HG03575 (cell line): ENCODE measurements around the gene KCND1.
A peak's percentile ranks its signal among the peaks of the same experiment; 100 is the strongest.

Source experiments
- ATAC-seq: cut with Tn5 transposase; IDR thresholded peaks from one replicate; pipeline ENCODE4 v1.9.1; 2021; ENCODE audit not compliant: unreplicated experiment, insufficient number of reproducible peaks, low FRiP score; ENCODE audit errors: extremely low read depth

The KCND1 gene

DNA sequence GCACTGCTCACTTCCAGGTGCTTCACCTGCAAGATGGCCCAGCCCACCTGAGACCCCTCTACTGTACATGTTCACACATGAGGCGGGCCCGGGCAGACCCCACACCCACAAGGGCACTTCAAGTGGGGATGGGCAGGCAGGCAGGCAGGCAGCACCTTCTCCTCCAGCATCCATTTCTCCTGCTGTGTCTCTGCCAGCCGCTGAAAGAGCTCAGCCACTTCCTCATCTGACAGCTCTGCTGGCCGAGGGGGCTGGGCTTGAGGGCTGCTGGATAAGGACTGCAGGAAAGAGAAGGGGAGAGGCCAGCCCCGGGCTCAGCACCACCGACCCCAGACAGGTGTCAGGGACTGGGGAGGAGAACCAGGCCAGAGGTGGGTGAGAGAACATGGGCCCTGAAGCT lies 4.4 kb upstream of the KCND1 start:
- no peak for ATAC-seq

DNA sequence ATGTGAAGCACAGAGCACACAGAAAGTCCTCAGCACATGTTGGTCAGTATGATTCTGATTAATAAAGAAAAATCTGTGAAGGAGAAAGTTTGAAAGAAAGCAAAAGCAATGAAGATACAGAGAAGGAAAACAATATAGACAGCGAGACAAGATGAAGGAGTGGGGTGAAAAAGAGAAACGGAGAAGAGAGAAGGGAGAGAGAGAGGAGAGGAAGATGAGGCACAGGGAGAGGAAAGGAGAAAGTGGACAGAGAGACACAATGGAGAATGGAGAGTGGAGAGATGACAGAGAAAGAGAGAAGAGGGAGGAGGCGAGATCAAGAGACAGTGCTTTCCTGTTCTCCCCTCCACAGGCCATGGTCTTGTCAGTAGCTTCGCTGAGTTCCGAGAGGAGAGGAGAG lies 3.9 kb upstream of the KCND1 start:
- no peak for ATAC-seq

DNA sequence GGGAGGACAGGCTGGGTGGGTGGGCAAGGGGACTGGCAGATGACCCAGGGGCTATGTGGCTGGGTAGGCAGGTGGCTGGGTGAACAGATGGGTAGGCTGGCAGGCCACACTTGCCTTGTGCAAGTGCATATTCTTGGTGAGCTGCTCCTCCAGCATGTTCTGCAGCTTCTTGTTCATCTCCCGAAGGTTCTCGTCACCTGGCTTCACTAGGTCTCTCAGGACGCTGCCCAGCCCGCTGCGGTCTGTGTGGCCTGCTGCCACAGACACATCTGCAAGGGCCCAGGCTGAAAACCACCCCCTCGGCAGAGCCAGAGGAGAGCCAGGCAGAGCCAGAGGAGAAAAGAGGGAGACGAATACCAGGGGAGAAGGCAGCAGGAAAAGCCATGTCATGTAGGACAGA lies 3.4 kb upstream of the KCND1 start:
- ATAC-seq, result no peak

DNA sequence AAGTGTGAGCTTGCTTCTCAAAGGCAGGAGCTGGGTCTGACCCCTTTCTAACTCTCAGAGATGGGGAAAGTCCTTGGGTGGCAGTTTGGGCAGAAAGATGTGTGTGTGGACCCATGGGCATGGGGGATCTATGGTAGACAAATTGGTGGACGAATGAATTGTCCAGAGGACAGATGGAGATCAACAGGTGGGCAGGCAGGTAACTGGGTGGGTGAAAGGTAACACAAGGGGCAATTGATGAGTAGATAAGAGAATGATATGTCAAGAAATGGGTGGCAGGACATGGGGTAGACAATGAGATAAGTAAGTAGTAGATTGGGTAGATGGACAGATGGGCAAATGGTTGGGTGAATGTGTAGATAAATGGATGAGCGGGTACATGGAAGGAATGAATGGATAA lies 2.9 kb upstream of the KCND1 start:
- ATAC-seq, result no peak

DNA sequence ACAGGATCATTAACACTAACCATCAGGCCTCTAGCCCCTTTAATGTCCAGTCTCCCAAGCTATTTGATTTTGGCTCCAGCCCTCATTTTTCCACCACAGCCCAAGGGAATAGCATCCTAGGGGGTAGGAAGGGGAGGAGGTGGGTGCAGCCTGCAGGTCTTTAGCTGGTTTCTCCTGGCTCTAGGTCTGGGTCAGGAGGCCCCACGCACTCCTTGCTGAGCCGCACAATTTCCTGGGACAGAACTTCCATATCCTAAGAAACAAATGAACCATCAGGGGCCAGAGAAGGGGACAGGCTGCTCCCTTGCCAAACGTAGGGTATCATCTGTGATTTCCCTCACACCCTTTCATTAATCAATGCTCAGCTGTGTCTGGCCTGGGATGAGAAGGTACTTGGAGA lies 2.4 kb upstream of the KCND1 start:
- ATAC-seq, result no peak

DNA sequence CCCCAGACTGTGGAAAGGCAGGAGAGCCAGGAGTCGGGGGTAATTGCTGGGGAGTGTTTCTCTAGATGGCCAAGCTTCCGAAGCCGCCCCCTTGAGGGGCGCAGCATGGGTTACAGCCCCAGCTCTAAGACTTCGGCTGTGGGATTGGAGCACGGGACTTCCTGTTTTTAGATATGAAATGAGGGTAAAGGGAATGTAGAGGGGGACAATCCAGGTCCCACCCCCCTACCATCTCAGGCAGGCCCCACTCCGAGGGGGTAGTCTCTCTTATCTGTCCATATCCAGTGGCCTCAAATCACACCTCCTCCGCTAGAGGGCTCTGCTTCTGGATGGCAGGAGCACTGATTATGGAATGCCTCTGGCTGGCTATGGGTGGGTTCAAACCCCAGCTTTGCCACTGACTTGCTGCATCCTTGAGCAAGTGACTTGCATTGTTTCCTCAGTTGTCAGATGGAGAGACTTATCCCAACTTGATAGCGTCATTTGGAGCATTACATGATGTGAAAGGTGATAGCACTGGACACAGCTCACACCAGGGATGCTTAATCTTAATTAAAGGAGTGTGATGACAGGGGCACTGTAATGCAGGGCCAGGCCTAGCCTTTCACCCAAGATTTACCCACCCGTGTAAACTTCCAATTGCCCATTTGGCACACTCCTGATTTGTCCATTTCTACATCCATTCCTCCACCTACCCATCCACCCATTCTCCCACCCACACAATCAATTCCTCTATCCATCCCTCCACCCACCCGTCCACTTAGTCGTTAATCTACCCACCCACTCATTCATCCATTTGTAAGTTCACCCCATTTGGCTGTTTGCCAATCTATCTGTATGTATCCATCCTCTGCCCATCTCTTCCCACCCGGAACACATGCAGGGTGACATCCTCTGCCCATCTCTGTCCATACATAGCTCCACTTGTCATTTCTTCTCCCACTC lies 848 bp upstream of the KCND1 start:
- ATAC-seq, result no peak

DNA sequence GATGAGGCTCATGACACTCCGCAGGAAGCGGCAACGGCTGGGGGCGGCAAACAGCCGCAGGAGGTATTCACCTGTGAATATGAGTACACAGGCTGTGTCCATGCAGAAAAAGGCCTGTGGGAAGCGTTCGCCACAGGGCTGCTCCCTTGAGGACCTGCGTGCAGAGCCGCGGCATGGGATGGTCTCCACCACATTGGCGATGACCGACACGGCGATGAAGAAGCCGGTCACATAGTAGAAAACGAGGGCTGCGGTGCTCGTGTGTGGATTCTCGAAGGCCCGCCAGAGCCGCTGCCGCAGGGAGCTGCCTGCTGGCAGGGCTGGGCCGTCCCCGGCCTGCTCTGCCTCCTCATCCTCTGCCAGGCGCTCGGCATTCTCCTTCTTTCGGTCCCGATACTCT lies 2.2 kb downstream of the KCND1 start:
- no peak for ATAC-seq

DNA sequence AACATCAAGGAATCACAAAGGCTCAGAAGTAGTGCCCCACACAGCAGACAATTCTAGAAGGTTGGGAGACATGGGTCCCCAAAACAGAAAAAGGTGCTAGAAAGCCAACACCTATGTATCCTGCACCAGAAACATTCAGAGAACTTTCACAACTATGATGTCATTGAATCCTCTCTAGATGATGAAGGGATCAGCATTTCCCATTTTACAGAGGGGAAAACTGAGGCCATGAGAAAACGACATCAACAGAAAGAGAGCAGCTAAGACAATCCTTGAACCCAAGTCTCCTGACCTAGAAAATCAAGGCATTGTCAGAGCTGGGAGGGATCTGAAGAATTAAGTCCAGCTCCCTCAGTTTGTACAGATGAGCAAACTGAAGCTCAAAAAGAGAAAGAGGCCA lies 3.3 kb downstream of the KCND1 start:
- no peak for ATAC-seq

DNA sequence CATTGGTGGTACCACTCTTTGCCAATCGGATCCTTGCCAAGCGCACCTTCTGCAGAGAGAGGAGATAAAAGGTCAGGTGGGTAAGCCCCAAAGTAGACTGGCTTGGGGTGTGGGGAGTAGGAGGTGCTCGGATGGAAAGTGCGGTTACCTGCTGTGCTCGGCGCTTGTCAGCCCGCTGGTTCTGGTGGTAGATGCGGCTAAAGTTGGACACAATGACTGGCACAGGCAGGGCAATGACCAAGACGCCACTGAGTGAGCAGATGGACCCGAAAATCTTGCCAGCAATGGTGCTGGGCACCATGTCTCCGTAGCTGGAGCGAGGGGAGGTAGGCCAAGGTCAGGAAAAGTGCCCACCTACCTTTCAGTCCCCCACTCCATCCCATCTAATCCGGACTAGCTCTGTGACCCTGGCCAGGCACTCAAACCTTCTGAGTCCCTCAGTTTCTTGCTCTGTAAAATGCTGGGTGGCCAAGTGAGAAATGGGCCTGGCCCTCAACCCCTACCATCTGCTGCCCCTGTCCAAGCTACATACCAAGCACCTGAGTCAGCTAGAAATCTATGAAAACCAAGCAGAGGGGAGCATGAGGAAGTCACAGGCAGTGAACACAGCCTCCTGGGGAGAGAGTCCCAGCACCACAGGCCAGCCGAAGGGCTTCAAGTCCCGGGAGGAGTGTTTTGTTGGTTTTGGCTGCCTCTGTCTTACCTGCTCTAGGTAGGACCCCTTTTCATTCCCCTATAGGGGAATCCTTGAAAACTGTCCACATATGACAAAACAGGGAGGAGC lies 4.7 kb downstream of the KCND1 start:
- no peak for ATAC-seq

DNA sequence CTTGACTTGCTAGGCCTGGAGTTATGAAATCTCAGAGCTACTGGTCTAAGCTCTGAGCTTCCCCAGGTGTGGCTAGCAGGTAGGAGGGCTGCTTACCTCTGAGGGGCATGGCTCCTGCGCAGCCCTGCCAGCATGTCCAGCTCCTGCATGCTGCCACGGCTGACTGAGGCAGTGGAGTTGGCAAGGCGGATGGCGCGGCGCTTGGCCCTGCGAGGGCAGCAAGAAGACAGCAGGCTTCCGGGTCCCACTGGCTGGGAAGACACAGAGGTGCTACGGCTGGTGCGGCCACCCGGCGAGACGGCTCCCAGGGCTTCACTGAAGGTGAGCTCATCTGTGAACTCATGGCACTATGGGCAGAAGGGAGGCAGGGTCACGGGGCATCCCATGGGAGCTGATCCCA lies 5.7 kb downstream of the KCND1 start:
- no peak for ATAC-seq

DNA sequence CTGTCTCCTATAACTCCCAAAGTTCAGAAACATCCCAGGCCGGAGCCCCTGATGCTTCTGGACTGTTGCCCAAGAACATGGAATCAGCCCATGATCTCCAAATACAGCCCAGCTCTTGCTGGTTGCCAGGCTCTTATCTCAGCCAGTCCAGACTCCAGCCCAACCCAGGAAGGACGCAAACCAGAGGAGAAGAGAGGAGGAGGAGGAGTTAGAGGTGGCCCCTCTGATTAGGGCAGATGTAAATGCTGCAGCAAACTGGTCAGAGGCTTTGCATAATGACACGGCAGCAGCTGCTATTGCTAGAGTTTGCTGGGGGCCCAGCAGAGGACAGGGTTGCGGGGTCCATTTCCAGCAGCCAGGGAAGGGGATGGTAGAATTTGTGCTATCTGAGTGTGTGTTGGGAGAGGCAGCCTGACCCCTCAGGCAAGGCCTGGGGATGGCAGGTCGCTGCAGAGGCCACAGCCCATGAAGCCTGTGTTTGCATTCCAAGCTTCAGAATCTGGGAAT lies 10.0 kb downstream of the KCND1 start:
- ATAC-seq, result no peak

DNA sequence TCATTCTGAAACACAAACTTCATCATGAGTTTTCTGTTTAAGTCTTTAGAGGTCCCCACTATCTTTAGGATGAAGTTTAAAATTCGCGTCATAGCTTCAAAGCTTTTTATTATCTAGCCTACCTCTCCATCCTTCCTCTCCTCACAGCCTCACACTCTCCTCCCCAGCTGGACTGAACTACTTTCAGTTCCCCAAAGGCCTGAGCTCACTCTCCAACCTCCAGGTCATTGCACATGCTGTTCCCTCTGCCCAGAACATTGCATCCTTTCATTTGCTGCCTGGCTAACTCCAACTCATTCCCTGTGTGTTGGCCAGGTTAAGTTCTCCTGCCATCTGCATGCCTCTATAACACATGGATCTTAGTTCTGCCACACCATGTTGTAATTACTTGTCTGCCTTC lies 11.4 kb downstream of the KCND1 start:
- no peak for ATAC-seq

DNA sequence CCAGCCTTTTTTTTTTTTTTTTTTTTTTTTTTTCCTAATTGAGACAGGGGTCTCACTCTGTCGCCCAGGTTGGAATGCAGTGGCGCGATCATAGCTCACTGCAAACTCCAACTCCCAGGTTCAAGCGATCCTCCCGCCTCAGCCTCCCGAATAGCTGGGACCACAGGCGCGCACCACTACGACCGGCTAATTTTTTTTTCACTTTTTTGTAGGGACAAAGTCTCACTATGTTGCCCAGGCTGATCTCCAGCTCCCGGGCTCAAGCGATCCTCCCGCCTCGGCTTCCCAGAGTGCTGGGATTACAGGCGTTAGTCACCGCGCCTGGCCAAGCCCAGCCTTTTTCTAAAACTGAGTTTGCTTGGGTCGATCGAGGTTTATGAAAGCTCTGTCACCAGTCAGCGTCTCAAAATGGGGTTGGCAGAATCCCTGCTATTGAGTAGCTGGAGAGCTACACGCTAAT lies 13.0 kb downstream of the KCND1 start:
- no peak for ATAC-seq

DNA sequence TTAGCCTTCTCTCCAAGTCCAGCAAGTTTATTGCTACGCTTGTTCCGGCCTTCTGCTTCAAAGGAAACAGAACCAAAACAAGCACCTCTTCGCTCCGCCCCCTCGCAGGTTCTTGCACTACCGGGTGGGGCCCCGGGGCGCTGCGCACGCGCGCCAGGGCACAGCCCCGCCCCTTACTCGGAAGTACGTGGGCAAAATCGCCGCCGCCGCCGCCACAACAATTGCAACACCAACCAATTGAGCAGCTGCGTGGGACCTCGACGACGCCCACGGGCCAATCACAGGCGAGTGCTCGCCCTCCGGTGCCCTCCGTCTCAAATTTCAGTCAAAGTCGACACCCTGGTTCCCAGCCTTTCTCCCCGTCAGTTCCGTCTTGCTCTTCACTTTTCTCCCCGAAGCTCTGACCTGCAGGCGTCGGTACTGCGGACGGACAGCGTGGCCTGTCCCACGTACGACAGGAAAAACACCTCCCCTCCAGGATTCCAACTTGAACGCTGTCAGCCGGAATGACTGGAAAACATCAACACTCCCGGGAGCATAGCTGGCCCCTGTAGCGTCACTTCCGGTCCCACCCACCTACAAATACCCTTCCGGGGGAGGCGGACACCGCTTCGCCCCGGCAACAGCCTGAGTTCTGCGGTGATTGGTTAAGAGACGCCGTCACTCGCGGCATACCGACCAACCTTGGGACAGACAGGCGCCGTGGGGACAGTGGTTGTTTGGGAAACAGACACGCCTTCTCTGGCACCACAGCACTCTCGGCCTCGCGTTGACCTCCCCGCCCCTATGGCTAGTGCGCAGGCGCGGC lies 13.6 kb downstream of the KCND1 start:
- peak; percentile 44 for ATAC-seq

DNA sequence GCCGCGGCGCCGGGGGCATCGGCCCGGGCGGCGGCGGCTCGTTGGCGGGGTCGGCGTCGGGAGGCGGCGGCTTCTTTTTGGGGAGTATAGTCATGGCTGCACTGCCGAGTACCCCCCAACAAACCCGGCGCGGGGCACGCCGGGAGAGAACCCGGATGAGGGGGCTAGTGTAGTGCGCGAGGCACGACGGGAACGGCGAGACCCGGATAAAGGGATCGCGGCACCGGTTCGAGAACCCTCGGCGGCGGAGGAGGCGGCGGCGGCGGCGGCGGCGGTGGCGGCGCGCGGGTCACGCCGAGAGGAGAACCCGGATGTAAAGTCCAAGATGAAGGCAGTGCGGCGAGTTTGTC lies 14.2 kb downstream of the KCND1 start, which contains the start of gene OTUD5:
TSS of gene OTUD5 (minus strand) at position 131 of the 350 bp plus-strand sequence. CDS start at position 94, 37 bp downstream.
- no peak for ATAC-seq

DNA sequence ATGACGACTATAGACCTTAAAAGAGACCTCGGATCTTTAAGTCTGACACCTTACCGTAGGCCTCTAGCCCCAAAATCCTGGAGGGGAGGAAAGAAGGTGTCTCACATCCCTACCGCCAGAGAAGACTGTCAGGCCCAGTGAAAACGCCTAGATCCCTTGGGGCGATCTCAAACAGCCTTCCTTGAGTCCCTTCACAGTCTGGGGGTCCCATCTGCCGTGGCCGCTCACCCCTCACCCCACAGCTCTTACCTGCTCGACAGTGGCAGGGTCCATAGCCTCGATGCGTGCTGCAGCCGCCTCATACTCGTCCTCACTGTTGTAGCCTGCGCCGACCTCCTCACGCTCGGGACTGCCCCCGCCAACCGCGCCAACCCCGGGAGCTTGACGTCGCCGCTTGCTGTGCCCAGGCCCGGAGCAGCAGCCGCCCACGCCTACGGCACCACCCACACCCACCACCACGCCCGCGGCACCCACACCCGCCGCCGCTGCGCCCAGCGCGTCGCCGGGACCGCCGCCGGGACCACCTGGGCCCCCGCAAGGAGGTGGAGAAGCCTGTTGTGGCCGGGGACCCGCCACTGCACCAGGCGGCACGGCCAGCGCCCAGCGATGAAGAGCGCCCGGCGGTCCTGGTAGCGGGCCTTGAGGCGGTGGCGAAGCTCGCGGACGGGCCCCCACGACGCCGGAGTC lies 14.8 kb downstream of the KCND1 start:
- no peak for ATAC-seq

DNA sequence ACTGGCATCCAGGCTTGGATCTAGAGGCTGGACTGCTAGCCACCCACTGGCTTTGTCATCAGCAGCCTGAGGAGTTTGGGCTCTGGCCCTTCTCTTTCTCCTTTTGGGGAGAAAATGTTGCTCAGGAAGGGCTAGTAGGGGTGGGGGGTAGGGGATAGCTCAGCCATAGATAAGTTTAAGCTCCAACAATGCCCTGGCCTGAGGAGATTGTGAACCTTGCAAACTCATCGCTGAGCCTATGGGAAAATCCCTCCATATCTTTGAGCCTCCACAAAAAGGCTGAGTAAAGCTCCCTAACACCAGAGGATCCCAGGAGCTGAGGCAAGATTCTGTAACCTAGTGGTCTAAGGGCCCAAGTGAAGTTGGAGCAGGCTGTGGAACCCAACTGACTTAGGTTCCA lies 23.1 kb downstream of the KCND1 start:
- ATAC-seq, result no peak

DNA sequence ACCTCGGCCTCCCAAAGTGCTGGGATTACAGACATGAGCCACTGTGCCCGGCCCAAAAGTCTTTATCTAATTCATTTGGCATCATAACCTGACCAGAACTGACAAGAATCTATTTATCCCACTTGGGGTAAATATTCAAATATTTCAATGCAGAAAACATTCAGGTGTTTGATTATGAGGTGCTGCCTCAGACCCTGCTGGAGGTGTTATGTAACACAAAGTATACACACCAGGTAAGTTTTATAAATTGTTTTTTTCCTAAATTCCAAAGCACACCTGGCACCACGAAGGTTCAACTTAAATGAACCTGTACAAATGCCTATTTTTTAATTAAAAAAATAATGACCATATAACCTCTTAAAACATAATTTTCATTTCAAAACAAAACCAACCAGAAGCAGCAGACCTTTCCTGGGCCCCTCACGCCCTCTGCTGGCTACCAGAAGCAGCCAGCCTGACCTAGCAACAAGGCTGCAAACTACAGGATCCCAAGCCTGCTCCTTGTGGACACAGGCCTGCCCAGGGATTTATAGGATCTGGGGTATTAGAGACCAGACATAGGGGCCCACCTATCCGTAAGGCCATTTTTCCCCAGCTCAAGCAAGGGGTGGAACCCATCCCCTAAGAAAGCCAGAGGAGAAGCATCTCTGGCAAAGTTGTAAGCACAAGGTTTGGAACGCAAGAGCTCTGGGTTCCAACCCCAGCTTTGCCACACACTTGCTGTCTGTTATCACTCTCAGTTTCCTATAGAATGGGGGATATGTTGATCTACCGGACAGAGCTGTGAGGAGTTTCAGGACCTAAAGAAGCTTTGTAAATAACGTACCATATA lies 25.9 kb downstream of the KCND1 start:
- ATAC-seq, result no peak
